Measurements from ENCODE around the gene CLTC. TPM values are rescaled to one million over a fixed set of nuclear protein-coding genes. Genes with fewer than 3 reads are reported as not detected.

The CLTC gene
- total and polyA plus RNA-seq, 10 of the 15 experiments (the other 5 are each of a cell fraction or from before 2014, with no cell fraction given) = 77.5 to 188 (median 129) TPM

GRCh38 chr17:59641799-59642484, 22.2 kb downstream of the CLTC start (continued):
- no peak for TF ChIP-seq ZBTB4 (CRISPR knock-in tag; IDR thresholded peaks at IDR 0.05)
- no peak for TF ChIP-seq KLF5 (IDR thresholded peaks at IDR 0.05; ENCODE audit: partially characterized antibody)
- TF ChIP-seq JUNB (IDR thresholded peaks at IDR 0.05) = peak; percentile 82
- TF ChIP-seq ATF7 (IDR thresholded peaks at IDR 0.05; ENCODE audit: low read depth) = peak; percentile 39; the same call in 1 of the 2 replicates
- TF ChIP-seq ZBTB40 (IDR thresholded peaks at IDR 0.05; ENCODE audit: borderline replicate concordance) = no peak
- no peak for TF ChIP-seq POU2F2 (IDR thresholded peaks at IDR 0.05; ENCODE audit: borderline replicate concordance, low read depth, low read length)
- peak; percentile 74 for TF ChIP-seq NFIC (IDR thresholded peaks at IDR 0.05; ENCODE audit: low read depth, low read length)
- TF ChIP-seq BRCA1 (IDR thresholded peaks at IDR 0.05; ENCODE audit: low read depth, low read length) = no peak
- TF ChIP-seq MEF2A (IDR thresholded peaks at IDR 0.05; ENCODE audit: insufficient read depth, low read depth, low read length) = 0 out of 2 replicates have a peak, but pooled peaks have one; percentile 67
- no peak for TF ChIP-seq PAX5 (IDR thresholded peaks at IDR 0.05; ENCODE audit: borderline replicate concordance, low read depth, low read length)
- TF ChIP-seq PML (IDR thresholded peaks at IDR 0.05; ENCODE audit: low read length) = no peak
- TF ChIP-seq REST (IDR thresholded peaks at IDR 0.05; ENCODE audit: low read depth, low read length) = no peak
- TF ChIP-seq HDAC2 (IDR thresholded peaks at IDR 0.05) = no peak
- peak; percentile 63; the same call in 1 of the 2 replicates for TF ChIP-seq DPF2 (IDR thresholded peaks at IDR 0.05)
- no peak for TF ChIP-seq HDGF (IDR thresholded peaks at IDR 0.05)
- no peak for TF ChIP-seq CEBPZ (IDR thresholded peaks at IDR 0.05; ENCODE audit: low read depth, low read length)
